Naive thymus-derived CD8-positive, alpha-beta T cell (primary cell): ENCODE data around the gene DNAJC7. TPM values are rescaled to one million over a fixed set of nuclear protein-coding genes. Genes with fewer than 3 reads are reported as not detected.
"Not testable (repeated sequence)": the region's sequence is repeated elsewhere in the genome, so short reads cannot be mapped to it uniquely, and the experiment has no call there.

ENCODE experiments used
- ATAC-seq, 2 donors: fragments of 150-1000 bp; cut with Tn5 transposase in 1 of 2; sonication (Bioruptor Pico), chemical (Tn5 transposase) in 1 of 2; 1 replicate in 1 of 2; 2 replicates in 1 of 2; pipeline ENCODE4 v1.10.0; 2021; ENCODE audit warnings: mild to moderate bottlenecking in 2 of 2, moderate library complexity in 2 of 2
- POLR2A ChIA-PET: fragments of 350-600 bp; sonication (Branson Sonifier 250); formaldehyde crosslinking; loops from one replicate; lab custom pipeline; 2021; ENCODE audit warnings: antibody characterized with exemption; lab: Charles Lee
- DNase-seq, 10 donors: peaks; one replicate each; pipeline versions ENCODE4 v3.0.0 to v3.0.0-alpha.2; 2020 to 2022
- H3K27ac Mint-ChIP-seq, 10 donors: one replicate each; pipeline ENCODE4 v1.8.0; 2020 to 2022; ENCODE audit warnings: mild to moderate bottlenecking in 10 of 10, mixed read lengths in 10 of 10, moderate library complexity in 4 of 10, inconsistent platforms in 1 of 10
- H3K27me3 Mint-ChIP-seq, 5 donors: one replicate each; pipeline ENCODE4 v1.8.0; 2021 to 2022; ENCODE audit warnings: mixed read lengths in 5 of 5
- H3K36me3 Mint-ChIP-seq, 3 donors: one replicate each; pipeline ENCODE4 v1.8.0; 2020 to 2022; ENCODE audit warnings: mixed read lengths in 3 of 3, mild to moderate bottlenecking in 2 of 3, inconsistent platforms in 1 of 3
- H3K4me1 Mint-ChIP-seq, 4 donors: one replicate each; pipeline ENCODE4 v1.8.0; 2021 to 2022; ENCODE audit warnings: mixed read lengths in 4 of 4
- H3K4me3 Mint-ChIP-seq, 10 donors: one replicate each; pipeline ENCODE4 v1.8.0; 2020 to 2022; ENCODE audit warnings: mild to moderate bottlenecking in 10 of 10, mixed read lengths in 10 of 10, moderate library complexity in 6 of 10, inconsistent platforms in 1 of 10
- H3K9me3 Mint-ChIP-seq, 9 donors: one replicate each; pipeline ENCODE4 v1.8.0; 2020 to 2022; ENCODE audit warnings: mixed read lengths in 9 of 9, mild to moderate bottlenecking in 3 of 9, inconsistent platforms in 1 of 9, moderate library complexity in 1 of 9
- polyA plus RNA-seq, 3 donors: library from polyadenylated mRNA; unstranded; fragments of 300-500 nt; fragmentation: Illumina TruSeq; gene quantifications; one replicate each; pipeline ENCODE4 v1.2.3, GENCODE V29; 2021
- total RNA-seq, 8 experiments: library from RNA in 2 of 8; stranded (reverse) in 2 of 8; gene quantifications; one replicate each; pipeline ENCODE4 v1.2.3 and lab custom pipeline; 2021 to 2026

DNAJC7 gene
- total and polyA plus RNA-seq, 5 experiments from 2014 or later, result 63.6 to 129 (median 70.1) TPM

- ATAC-seq (no peak), DNase-seq (no peak)
- H3K4me3 Mint-ChIP-seq, result no peak overlapping the region
- no peaks in the 10 kb centered on the region for H3K9me3 Mint-ChIP-seq
- POLR2A ChIA-PET, result no interaction called here
- H3K36me3 Mint-ChIP-seq, result no peaks in the 10 kb centered on the region
- peaks cover 3 to 9% (median 6%) of the 10 kb centered on the region in 4 donors for H3K4me1 Mint-ChIP-seq
- H3K27me3 Mint-ChIP-seq, result peaks cover 0 to 19% (median 5%) of the 10 kb centered on the region in 5 donors
- H3K27ac Mint-ChIP-seq, result no peak overlapping the region
Observed at GRCh38 chr17:42038221-42038973, 21.2 kb upstream of the DNAJC7 start.

- Mint-ChIP-seq H3K4me1 (peaks cover 3 to 9% (median 6%) of the 10 kb centered on the region in 4 donors), H3K9me3 (no peaks in the 10 kb centered on the region), H3K36me3 (no peaks in the 10 kb centered on the region), H3K27me3 (peaks cover 0 to 15% (median 5%) of the 10 kb centered on the region in 5 donors), H3K27ac (no peak overlapping the region), H3K4me3 (no peak overlapping the region)
- ATAC-seq (peak in 1 of 2 donors; percentile 29), DNase-seq (no peak)
- POLR2A ChIA-PET, result interaction anchor here (1.2 kb wide), 1 partner anchor 16 kb away, joined by 3 read pairs; no protein-coding TSS in a partner anchor
Observed at GRCh38 chr17:42034059-42034458, 16.8 kb upstream of the DNAJC7 start.

- DNase-seq, result no peak
- H3K9me3 Mint-ChIP-seq, result no peaks in the 10 kb centered on the region
- no peaks in the 10 kb centered on the region for H3K36me3 Mint-ChIP-seq
- peaks cover 0 to 8% (median 3%) of the 10 kb centered on the region in 5 donors for H3K27me3 Mint-ChIP-seq
- POLR2A ChIA-PET, result no interaction called here
- H3K4me1 Mint-ChIP-seq, result peaks cover 3 to 9% (median 7%) of the 10 kb centered on the region in 4 donors
- no peak overlapping the region for H3K27ac Mint-ChIP-seq
- H3K4me3 Mint-ChIP-seq, result no peak overlapping the region
- no peak for ATAC-seq
Observed at GRCh38 chr17:42031584-42031983, 14.3 kb upstream of the DNAJC7 start.

GRCh38 chr17:42028791-42029127 is 11.5 kb upstream of the DNAJC7 start:
- ATAC-seq (no peak), DNase-seq (no peak)
- Mint-ChIP-seq H3K4me3 (no peak overlapping the region), H3K4me1 (peaks cover 6 to 10% (median 8%) of the 10 kb centered on the region in 4 donors), H3K36me3 (peaks cover 0 to 13% (median 3%) of the 10 kb centered on the region in 3 donors), H3K9me3 (no peaks in the 10 kb centered on the region), H3K27ac (no peak overlapping the region), H3K27me3 (peaks cover 0 to 8% (median 2%) of the 10 kb centered on the region in 5 donors)
- POLR2A ChIA-PET, result no interaction called here

- H3K27ac Mint-ChIP-seq, result no peak overlapping the region
Observed at GRCh38 chr17:42027961-42028790, 10.9 kb upstream of the DNAJC7 start.

GRCh38 chr17:42027590-42027889 is 10.3 kb upstream of the DNAJC7 start:
- H3K4me1 Mint-ChIP-seq, result peaks cover 4 to 9% (median 6%) of the 10 kb centered on the region in 4 donors
- ATAC-seq, result no peak
- no peak for DNase-seq
- peaks cover 0 to 21% (median 3%) of the 10 kb centered on the region in 3 donors for H3K36me3 Mint-ChIP-seq
- POLR2A ChIA-PET, result no interaction called here
- H3K27me3 Mint-ChIP-seq, result peaks cover 0 to 8% (median 2%) of the 10 kb centered on the region in 5 donors
- no peak overlapping the region for H3K4me3 Mint-ChIP-seq
- H3K27ac Mint-ChIP-seq, result no peak overlapping the region
- H3K9me3 Mint-ChIP-seq, result no peaks in the 10 kb centered on the region

More at GRCh38 chr17:42027961-42028790, 10.9 kb upstream of the DNAJC7 start:
- Mint-ChIP-seq H3K4me3 (no peak overlapping the region), H3K27me3 (peaks cover 0 to 8% (median 2%) of the 10 kb centered on the region in 5 donors), H3K36me3 (peaks cover 0 to 16% (median 3%) of the 10 kb centered on the region in 3 donors), H3K4me1 (peaks cover 4 to 9% (median 6%) of the 10 kb centered on the region in 4 donors), H3K9me3 (no peaks in the 10 kb centered on the region)
- POLR2A ChIA-PET, result no interaction called here
- DNase-seq, result no peak
- no peak for ATAC-seq

- no peak for ATAC-seq
- Mint-ChIP-seq H3K27ac (no peak overlapping the region), H3K36me3 (peaks cover 0 to 23% (median 3%) of the 10 kb centered on the region in 3 donors), H3K4me1 (peaks cover 7 to 13% (median 10%) of the 10 kb centered on the region in 4 donors), H3K9me3 (no peaks in the 10 kb centered on the region), H3K27me3 (peaks cover 0 to 8% (median 2%) of the 10 kb centered on the region in 5 donors), H3K4me3 (no peak overlapping the region)
- no peak for DNase-seq
- POLR2A ChIA-PET, result interaction anchor here (2.3 kb wide), 1 partner anchor 93 kb away, joined by 14 read pairs; the partner anchor contains the start of gene KAT2A
Observed at GRCh38 chr17:42026857-42027589, 9.8 kb upstream of the DNAJC7 start.

GRCh38 chr17:42025936-42026335 is 8.7 kb upstream of the DNAJC7 start:
- DNase-seq (no peak), ATAC-seq (no peak)
- Mint-ChIP-seq H3K27ac (peak overlapping the region in 4 of 10 donors; percentile 5 to 70 (median 40)), H3K9me3 (no peaks in the 10 kb centered on the region), H3K27me3 (peaks cover 0 to 8% (median 2%) of the 10 kb centered on the region in 5 donors), H3K4me3 (no peak overlapping the region), H3K4me1 (peaks cover 12 to 21% (median 17%) of the 10 kb centered on the region in 4 donors), H3K36me3 (peaks cover 0 to 27% (median 3%) of the 10 kb centered on the region in 3 donors)
- POLR2A ChIA-PET, result interaction anchor here (0.5 to 2.3 kb wide), 3 partner anchors 87 to 377 kb away, joined by 3 to 14 read pairs (median 6); partner anchors contain the start of genes DHX58 and KAT2A

GRCh38 chr17:42025191-42025579 is 7.9 kb upstream of the DNAJC7 start:
- DNase-seq (no peak), ATAC-seq (peak in 1 of 2 donors; percentile 37)
- peaks cover 15 to 28% (median 24%) of the 10 kb centered on the region in 4 donors for H3K4me1 Mint-ChIP-seq
- peak overlapping the region in 4 of 10 donors; percentile 42 to 85 (median 70) for H3K27ac Mint-ChIP-seq
- POLR2A ChIA-PET, result interaction anchor here (0.7 to 2.3 kb wide), 4 partner anchors 58 to 95 kb away, joined by 3 to 14 read pairs (median 4); partner anchors contain the start of genes DHX58 and KAT2A
- no peaks in the 10 kb centered on the region for H3K9me3 Mint-ChIP-seq
- peaks cover 0 to 27% (median 3%) of the 10 kb centered on the region in 3 donors for H3K36me3 Mint-ChIP-seq
- peaks cover 0 to 8% (median 2%) of the 10 kb centered on the region in 5 donors for H3K27me3 Mint-ChIP-seq
- H3K4me3 Mint-ChIP-seq, result no peak overlapping the region

- Mint-ChIP-seq H3K4me3 (peak overlapping the region in 1 of 10 donors; percentile 65), H3K4me1 (peaks cover 21 to 41% (median 35%) of the 10 kb centered on the region in 4 donors), H3K9me3 (peaks cover 0 to 3% (median 0%) of the 10 kb centered on the region in 9 donors), H3K27ac (peak overlapping the region in 1 of 10 donors; percentile 44), H3K27me3 (peaks cover 0 to 6% (median 0%) of the 10 kb centered on the region in 5 donors), H3K36me3 (peaks cover 0 to 27% (median 3%) of the 10 kb centered on the region in 3 donors)
- ATAC-seq (no peak), DNase-seq (no peak)
- POLR2A ChIA-PET, result interaction anchor here (0.6 to 2.0 kb wide), 5 partner anchors 11 to 294 kb away, joined by 3 to 10 read pairs (median 3); partner anchors contain the start of gene DHX58
Observed at GRCh38 chr17:42023524-42024349, 6.5 kb upstream of the DNAJC7 start.

GRCh38 chr17:42020845-42021244 is 3.6 kb upstream of the DNAJC7 start:
- peaks cover 28 to 68% (median 59%) of the 10 kb centered on the region in 4 donors for H3K4me1 Mint-ChIP-seq
- not testable (repeated sequence) for H3K27me3 Mint-ChIP-seq, DNase-seq, H3K9me3 Mint-ChIP-seq, ATAC-seq
- POLR2A ChIA-PET, result interaction anchor here (0.6 to 7.2 kb wide), 7 partner anchors 14 to 166 kb away, joined by 3 to 83 read pairs (median 5); partner anchors contain the start of genes DHX58 and ODAD4
- H3K27ac Mint-ChIP-seq, result peak overlapping the region in 9 of 10 donors; percentile 59 to 95 (median 66)
- peaks cover 3 to 26% (median 9%) of the 10 kb centered on the region in 3 donors for H3K36me3 Mint-ChIP-seq
- H3K4me3 Mint-ChIP-seq, result peak overlapping the region; percentile 83 to 100 (median 94)
